ENCODE data around the gene CHCHD1.
"Not testable (repeated sequence)": the region's sequence is repeated elsewhere in the genome, so short reads cannot be mapped to it uniquely, and the experiment has no call there.

Gene CHCHD1

DNA sequence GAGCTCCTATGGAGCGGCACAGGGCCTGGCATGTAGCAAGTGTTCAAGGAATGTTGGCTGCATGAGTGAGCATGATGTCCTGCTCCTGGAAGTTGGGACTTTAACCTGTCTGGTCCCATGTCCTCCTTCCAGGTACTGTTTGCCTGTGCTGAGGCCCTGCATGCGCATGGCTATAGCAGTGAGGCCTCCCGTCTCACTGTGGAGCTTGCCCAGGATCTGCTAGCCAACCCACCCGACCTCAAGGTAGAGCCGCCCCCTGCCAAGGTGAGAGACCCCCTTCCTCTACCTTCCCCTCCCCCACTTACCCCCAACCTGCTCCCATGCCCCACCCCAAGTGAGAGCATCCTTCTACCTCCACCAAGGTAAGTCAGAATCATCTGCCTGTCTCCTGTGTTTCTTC, 11.6 kb downstream of the CHCHD1 start:
- DNase-seq (ENCODE audit: low read depth), result no peak

DNA sequence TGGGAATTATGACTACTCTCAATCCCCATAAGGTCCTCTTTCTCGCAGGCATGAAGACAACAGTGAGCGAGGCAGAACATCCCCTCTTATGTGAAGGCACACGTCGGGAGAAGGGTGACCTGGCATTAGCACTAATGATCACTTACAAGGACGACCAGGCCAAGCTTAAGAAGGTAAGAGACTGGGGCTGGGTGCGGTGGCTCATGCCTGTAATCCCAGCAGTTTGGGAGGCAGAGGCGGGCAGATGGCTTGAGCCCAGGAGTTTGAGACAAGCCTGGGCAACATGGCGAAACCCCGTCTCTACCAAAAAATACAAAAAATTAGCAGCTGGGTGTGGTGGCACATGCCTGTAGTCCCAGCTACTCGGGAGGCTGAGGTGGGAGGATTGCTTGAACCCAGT, 13.6 kb downstream of the CHCHD1 start:
- DNase-seq (ENCODE audit: low read depth), result not testable (repeated sequence)

DNA sequence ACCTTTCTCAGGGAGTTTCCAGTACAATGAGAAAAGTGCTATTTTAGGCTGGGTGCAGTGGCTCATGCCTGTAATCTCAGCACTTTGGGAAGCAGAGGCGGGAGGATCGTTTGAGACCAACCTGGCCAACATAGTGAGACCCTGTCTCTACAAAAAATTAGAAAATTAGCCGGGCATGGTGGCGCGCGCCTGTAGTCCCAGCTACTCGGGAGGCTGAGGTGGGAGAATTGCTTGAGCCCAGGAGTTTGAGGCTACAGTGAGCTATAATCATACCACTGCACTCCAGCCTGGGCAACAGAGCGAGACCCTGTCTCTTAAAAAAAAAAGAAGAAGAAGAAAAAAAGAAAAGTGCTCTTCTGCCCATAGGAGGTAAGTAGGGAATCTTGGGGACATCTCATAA, 14.2 kb downstream of the CHCHD1 start:
- not testable (repeated sequence) for DNase-seq (ENCODE audit: low read depth)

DNA sequence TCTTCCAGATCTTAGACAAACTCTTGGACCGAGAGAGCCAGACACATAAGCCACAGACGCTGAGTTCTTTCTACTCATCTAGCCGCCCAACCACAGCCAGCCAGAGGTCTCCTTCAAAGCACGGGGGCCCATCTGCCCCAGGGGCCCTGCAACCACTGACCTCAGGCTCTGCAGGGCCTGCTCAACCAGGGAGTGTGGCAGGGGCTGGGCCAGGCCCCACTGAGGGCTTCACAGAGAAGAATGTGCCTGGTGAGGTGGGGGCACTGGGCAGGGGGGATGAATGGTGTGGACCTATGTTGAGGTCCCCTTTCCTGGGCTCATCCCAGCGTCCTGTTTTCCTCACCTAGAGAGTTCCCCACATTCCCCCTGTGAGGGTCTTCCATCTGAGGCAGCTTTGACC, 14.9 kb downstream of the CHCHD1 start:
- DNase-seq (ENCODE audit: low read depth), result no peak

DNA sequence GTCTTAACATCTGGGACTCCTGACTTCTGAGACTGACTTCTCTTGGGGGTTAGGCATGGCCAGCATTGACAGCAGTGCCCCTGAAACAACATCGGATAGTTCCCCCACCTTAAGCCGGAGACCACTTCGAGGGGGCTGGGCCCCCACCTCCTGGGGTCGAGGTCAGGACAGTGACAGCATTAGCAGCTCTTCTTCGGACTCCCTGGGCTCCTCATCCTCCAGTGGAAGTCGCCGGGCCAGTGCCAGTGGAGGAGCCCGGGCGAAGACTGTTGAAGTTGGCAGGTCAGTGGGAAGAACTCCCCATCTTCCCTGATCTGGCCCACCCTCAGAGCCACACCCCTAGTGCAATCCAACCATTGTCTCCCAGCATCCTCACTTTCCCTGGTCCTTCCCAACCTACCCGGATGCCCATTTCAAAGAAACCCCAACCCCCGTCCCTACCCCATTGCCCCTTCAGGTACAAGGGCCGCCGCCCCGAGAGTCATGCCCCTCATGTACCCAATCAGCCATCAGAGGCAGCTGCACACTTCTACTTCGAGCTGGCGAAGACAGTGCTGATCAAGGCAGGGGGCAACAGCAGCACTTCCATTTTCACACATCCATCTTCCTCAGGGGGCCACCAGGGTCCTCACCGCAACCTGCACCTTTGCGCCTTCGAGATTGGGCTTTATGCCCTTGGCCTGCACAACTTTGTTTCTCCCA, 15.6 kb downstream of the CHCHD1 start:
- no peak for DNase-seq (ENCODE audit: low read depth)

DNA sequence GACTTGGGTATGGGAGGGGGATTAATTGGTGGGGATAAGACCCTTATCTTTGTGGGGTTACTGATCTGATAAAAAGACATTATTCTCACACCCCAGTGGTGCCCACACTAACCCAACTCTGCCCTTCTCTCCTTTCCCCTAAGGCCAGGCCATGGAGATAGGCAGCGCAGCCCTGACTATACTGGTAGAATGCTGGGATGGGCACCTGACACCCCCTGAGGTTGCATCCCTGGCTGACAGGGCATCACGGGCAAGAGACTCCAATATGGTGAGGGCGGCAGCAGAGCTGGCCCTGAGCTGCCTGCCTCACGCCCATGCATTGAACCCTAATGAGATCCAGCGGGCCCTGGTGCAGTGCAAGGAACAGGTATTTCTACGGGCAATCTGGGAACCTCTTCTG, 16.2 kb downstream of the CHCHD1 start:
- no peak for DNase-seq (ENCODE audit: low read depth)

DNA sequence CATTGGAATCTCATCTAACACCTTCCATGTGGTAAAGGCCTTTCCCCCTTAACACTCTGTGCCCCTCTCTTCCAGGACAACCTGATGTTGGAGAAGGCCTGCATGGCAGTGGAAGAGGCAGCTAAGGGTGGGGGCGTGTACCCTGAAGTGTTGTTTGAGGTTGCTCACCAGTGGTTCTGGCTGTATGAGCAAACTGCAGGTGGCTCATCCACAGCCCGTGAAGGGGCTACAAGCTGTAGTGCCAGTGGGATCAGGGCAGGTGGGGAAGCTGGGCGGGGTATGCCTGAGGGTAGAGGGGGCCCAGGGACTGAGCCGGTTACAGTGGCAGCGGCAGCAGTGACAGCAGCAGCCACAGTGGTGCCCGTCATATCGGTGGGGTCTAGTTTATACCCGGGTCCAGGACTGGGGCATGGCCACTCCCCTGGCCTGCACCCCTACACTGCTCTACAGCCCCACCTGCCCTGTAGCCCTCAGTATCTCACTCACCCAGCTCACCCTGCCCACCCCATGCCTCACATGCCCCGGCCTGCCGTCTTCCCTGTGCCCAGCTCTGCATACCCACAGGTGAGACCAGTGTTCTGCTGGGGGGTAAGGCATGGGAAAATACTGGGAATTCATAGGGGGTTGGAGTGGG, 17.2 kb downstream of the CHCHD1 start:
- no peak for DNase-seq (ENCODE audit: low read depth)

DNA sequence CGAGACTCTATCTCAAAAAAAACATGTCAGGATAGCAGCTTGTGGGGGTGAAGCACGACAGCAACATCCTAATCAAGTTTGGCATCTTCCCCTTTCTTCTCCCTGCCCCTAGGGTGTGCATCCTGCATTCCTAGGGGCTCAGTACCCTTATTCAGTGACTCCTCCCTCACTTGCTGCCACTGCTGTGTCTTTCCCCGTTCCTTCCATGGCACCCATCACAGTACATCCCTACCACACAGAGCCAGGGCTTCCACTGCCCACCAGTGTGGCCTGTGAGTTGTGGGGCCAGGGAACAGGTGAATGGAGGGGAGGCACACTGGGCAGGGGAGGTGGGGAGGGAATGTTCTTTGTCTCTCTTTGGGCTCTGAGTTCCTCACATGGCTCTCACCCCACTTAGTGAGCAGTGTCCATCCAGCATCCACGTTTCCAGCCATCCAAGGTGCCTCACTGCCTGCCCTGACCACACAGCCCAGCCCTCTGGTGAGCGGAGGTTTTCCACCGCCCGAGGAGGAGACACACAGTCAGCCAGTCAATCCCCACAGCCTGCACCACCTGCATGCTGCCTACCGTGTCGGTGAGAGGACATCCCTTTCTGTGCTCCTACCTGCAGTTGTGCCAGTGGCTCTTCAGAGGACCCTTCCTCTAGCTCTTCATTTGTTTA, 18.2 kb downstream of the CHCHD1 start:
- no peak for DNase-seq (ENCODE audit: low read depth)

DNA sequence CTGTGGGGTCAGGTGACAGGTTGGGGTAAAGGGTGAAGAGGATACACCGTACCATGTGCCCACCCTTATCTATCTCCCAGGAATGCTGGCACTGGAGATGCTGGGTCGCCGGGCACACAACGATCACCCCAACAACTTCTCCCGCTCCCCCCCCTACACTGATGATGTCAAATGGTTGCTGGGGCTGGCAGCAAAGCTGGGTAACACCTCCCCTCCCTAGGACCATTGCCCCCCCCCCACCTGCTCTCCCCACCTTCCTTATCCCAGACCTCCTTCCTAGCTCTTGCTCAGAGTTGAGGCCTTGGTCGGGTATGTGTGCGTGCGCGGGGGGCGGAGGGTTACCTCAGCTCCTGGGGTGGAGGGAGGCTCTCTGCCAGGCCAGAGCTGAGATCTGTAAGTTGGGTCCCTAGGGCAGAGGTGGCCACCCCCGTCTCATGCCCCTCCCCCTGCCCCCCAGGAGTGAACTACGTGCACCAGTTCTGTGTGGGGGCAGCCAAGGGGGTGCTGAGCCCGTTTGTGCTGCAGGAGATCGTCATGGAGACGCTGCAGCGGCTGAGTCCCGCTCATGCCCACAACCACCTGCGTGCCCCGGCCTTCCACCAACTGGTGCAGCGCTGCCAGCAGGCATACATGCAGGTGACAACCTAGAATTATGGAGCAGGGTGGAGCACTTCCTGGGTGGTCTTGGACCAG, 18.9 kb downstream of the CHCHD1 start:
- no peak for DNase-seq (ENCODE audit: low read depth)

DNA sequence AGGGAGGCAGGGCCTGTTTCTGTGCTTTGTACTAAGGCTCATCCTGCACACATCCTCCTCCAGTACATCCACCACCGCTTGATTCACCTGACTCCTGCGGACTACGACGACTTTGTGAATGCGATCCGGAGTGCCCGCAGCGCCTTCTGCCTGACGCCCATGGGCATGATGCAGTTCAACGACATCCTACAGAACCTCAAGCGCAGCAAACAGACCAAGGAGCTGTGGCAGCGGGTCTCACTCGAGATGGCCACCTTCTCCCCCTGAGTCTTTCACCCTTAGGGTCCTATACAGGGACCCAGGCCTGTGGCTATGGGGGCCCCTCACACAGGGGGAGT, 19.4 kb downstream of the CHCHD1 start:
- DNase-seq (ENCODE audit: low read depth), result no peak

DNA sequence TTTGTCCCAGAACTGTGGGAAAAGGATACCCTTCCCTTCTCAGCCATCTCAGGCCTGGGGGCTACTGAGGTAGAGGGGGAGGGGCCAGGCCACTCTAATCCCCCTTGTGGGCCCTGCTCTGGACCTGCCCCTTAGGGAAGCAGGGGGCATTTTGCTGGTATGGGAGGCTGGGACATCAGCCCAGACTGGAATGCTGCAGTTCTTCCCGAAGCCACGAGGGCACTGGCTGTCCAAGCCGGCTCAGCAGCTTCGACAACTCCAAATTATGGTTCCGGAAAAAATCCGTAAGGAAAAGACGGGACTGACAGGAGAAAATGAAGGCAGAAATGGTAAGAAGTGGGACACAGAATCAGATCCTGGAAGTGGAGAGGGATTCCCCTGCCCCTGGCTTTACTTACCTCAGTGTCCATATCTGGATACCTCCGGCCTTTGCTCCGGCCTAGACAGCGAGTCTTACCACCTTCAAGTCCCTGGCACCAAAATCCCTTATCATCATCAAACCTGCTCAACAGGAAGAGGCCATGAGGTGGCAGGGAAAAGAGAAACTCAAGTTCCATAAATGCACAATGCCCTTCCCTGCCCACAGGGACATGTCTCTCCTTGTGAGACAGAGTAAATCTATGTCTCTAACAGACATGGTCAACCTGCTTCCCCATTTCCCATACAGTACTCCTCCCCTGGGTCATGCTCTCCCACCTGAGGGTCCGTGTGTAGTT, 20.6 kb downstream of the CHCHD1 start:
- no peak for DNase-seq (ENCODE audit: low read depth)

DNA sequence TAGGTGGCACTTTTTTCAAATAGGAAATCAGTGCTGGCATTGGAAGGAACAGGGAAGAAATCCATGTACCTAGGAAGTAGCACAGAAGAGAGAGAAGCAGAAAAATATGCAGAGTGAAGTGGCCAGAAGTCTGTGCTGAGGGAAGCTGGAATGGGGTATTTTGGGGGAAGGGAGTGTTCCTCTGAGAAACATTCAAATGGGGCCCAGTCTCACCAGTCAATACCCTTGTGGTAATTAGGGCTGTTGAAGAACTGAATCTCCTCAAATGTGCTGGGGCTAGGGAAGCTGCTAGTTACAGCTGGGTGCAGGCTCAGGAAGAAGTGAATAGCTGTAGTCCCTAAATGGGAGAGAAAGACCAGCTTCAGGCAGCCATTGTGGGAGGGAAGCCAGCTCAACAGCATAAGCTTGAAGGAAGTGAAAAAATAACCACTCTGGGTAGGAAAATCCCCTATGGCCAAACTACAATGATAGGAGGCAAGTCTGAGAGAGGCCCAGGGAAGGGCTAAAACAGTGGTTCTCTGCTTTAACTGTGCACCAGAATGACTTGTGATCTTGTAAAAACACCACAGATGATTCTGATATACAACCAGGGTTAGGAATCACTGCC, 21.9 kb downstream of the CHCHD1 start:
- no peak for DNase-seq (ENCODE audit: low read depth)

DNA sequence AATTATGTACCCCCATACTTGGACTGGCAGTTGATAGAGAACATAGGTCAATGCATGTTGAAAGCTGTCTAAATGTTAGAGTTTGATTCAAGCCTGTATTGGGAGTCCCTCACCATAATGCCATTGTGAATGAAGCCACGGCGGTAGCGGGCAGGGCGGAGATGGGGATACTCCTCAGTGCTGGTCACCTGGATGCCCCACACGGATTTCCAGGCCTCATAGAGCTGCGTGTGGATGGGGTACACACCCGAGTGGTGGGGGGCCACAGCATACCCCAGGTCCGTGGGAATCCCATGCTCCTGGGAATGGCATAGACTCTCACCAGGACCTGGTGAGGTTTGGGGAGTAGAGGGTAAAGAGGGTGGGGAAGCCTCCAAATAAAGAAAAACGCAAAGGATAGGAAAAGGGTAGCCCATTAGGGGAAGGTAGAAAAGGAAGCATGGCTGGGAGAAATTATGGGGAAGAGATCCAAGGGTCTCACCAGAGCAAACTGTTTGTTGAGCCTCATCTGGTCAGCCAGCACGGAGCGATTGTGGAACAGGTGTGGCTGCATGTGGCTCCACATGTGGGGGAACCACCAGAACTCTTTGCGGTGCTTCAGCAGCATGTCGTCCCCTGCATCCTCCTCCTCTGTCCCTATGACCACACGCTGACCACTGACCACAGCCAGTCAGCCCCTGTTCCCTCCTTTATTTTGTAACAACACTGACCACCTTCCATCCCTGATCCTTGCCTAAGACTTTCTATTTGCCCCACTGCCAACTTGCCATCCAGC, 24.5 kb downstream of the CHCHD1 start:
- no peak for DNase-seq (ENCODE audit: low read depth)

DNA sequence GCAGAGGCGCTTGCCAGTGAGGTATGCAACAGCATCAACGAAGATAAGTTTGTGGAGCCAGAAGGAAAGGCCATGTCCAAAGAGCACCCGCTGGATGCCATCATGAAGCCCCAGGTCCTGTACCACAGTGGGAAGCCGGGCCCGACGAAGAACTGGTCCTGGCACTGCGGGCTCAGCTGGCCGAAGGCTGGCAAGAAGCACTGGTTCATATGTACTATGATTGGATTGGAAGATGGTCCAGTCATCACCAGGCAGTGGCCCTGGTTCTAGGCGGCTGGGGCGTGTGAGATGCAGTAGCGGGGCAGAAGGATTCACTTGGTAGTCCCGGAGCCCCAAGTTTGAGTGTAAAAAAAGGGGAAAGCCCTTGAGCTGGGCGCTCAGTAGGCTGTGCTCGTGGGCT, 25.6 kb downstream of the CHCHD1 start:
- DNase-seq (ENCODE audit: low read depth), result no peak

DNA sequence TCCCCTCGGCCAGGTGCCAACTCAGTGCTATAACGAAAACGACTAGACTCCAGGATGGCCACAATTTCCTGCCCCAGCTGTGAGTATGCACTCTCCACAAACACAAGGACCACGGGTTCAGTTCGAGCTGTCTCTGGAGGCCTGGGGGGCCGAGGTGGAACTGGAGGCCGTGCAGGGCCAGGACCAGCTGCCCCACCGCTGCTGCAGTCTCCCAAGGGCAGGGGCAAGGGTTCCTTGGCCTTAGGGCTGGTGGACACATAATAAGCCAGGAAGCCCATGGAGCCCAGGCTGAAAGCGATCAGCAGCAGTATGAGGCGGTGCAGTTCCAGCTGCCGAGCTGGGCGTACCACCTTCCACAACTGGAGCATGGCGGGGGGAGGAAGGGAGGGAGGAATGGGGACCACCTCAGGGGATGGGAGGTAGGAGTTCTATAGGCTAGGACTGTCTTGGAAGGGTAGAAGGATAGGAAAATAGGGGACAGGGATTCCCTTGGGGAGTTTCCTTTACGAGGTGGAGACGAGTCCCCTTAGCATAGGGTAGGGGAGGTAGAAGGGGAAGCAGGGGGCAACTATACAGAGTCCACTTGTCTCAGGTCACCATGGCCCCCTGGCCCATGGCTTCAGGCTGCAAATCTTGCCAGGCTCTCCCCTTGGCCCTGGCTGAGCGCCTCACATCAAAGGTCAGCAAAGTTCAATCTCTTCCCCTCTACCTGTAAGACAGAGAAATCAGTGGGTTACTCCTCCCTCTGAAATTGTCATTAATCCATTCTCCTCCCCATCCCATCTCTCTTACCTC, 26.4 kb downstream of the CHCHD1 start:
- no peak for DNase-seq (ENCODE audit: low read depth)

DNA sequence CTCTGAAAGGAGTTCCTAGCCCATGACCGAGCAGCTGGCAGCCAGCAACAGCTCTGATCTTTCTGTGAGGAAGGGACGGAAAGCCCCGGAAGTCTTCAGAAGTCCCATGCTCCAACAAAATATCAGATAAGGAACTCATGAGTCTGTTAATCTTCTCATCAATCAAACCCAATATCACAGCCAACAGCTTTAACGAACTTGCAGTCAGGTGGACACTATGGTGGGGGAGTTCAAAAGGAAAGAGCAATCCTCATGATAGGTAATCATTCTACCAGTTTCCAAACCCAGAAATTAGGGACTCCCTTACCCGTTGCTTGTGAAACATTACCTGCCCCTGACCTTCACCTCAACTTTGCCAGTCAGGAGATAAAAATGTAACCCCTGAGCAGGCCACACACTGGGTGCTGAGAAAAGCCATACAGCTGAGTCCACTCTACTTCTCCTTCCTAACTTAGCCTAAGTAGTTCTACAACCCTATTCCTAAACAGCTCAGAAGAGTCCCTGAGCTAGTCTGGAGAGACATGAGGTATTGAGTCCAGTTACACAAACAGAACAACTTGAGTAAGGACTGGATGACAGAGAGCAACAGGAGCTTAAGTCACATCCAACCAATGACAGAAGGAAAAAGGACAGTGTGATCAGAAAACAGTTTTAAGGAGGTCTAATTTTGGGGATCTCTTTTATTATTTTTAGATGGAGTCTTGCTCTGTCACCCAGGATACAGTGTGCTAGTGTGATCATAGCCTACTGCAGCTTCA, 27.4 kb downstream of the CHCHD1 start:
- DNase-seq (ENCODE audit: low read depth), result no peak

DNA sequence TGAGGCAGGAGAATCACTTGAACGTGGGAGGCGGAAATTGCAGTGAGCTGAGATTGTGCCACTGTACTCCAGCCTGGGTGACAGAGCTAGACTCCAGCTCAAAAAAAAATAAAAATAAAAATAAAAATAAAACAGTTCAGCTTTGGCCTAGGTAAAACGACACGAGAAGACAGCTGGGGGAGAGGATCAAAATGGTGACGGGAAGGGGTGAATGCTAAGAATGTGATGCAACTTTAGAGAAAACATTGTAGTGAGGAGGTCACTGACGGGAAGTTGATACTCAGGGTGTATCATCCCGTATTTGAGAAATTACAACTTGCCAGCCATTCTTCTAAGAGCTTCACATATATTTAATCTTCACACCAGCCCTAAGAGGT, 28.5 kb downstream of the CHCHD1 start:
- no peak for DNase-seq (ENCODE audit: low read depth)

DNA sequence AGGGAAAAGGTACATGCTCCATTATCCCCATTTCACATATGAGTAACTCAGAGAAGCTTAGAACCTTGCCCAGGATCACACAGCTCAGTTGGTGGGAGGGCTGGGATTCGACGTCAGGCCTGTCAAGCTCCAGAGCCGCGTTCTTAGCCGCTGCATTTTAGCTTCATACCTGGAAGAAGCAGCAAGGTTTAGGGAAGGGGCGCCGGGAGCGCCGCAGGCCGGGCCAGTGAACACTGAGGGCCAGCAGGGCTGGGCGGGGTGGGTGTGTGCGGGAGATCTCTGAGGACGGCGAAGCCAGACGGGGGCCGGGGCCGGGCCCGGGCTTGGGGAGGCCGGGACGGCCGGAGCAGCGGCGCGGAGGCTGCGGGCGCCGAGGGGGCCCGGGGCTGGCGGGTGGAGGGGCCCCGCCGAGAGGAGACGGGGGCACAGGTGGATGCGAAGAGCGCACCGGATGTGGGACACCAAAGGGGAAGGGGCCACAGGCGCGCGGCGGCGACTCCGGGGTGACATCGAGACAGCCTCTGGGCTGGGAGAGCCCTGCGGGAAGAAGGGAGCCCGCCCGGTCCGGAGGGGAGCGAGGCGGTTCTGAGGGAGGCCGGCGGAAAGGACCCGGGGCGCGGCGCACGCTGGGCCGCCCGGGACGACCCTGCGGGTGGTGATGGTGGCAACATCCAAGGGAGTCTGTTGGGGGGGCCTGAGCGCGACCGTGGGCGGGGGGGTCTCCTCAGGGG, 29.1 kb downstream of the CHCHD1 start:
- DNase-seq (ENCODE audit: low read depth), result peak; percentile 49

DNA sequence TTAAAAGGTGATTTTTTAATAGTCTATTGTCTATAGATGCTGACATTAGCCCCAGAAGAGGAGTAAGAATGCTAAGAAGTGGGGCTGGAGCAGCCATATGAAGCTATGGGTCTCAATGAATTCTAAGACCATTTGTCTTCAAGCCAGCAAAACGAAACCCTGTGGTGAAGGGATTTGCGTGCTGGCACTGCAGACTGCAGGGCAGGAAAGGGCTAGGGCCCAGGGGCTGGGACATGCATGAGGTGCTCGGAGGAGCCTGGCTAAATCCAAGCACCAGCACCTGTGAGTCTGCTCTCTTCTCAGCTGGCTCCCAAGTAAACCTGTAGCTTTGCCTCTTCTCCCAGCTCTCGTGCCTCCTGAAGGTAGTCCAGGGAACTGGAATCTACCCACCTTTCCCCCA, 30.8 kb downstream of the CHCHD1 start:
- DNase-seq (ENCODE audit: low read depth), result no peak
